Measurements from ENCODE around the gene TXNDC15. TPM values are rescaled to one million over a fixed set of nuclear protein-coding genes. Genes with fewer than 3 reads are reported as not detected.
"Not testable (repeated sequence)": the region's sequence is repeated elsewhere in the genome, so short reads cannot be mapped to it uniquely, and the experiment has no call there.

The TXNDC15 gene
- total RNA-seq, 1 experiment from 2014 or later, result 145 TPM

DNA sequence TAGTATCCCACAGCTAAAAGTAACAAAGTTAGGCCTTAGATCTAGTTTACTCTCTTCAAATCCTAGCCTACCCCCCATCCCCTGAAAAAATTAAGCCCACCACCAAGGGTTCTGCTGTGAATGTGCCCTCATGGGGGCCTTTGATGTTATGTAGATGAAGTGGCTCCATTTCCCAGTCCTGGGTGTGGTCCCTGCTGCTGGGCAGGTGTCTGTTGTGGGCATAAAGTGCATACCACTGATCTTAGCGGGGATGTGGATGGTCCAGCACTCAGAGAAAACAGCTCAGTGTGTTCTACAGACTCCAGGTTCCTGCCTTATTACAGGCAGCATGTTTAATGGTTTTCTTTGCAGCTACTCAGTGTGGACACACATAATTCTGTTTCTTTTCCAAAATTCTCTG, 32.6 kb downstream of the TXNDC15 start:
- in situ Hi-C loops (cut with HindIII; ENCODE audit: low pct_unique_long_range_greater_than_20kb, low sequenced_read_pairs), result no loop called here
- DNase-seq (ENCODE audit: low read depth), result no peak

DNA sequence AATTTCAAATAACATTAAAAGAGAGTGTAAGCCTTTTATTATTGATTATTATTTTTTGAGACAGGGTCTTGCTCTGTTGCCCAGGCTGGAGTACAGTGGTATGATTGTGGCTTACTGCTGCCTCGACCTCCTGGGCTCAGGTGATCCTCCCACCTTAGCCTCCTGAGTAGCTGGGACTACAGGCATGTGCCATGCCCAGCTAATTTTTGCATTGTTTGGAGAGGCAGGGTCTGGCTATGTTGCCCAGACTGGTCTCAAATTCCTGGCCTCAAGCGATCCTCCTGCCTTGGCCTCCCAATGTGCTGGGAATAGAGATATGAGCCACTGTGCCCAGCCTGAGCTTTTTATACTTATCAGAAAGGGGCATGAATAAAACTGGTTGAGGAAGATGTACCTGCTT, 36.6 kb downstream of the TXNDC15 start:
- DNase-seq (ENCODE audit: low read depth); in situ Hi-C loops (cut with HindIII; ENCODE audit: low pct_unique_long_range_greater_than_20kb, low sequenced_read_pairs): not testable (repeated sequence)

DNA sequence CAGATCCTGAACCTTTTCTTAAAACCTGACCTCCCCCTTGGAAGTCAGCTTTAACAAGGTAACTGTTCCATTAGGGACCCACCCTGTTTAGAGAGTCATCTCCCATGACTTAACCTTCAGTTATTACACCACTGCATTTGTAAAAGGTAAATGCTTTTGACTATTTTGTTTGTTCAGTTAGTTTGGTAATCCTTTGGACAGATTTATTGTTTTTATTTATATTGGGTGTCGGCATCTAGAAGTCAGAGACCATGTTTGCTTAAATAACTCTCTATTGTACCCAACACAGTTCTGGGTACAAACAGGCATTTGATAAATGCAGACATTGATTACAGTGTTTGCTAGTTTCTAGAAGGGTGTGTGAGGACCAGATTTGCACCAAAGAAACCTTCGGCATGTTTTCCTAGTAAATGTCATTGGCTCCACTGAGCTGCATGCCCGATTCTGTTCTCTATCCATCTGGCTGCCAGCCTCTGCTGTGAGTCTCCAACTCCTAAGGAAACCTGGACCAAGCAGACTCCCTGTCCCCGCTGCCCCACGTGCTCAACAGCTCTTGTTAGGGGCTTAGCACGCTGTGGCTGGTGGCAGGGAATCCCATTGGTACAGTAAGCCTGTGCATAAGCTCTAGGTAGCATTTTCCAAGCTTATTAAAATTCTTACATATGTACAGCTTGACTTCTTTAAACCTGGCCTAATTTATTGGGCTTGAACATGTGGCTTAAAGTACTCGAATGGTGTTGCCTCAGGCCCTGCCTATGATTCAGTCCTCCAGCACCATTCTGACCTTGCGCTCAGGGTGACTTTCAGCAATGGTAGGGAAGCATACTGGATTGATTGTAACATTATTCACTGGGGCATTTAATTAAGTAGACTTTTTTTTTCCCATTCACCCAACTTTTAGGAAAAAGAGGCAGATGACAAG, 37.4 kb downstream of the TXNDC15 start:
- no peak for DNase-seq (ENCODE audit: low read depth)
- in situ Hi-C loops (cut with HindIII; ENCODE audit: low pct_unique_long_range_greater_than_20kb, low sequenced_read_pairs), result no loop called here

DNA sequence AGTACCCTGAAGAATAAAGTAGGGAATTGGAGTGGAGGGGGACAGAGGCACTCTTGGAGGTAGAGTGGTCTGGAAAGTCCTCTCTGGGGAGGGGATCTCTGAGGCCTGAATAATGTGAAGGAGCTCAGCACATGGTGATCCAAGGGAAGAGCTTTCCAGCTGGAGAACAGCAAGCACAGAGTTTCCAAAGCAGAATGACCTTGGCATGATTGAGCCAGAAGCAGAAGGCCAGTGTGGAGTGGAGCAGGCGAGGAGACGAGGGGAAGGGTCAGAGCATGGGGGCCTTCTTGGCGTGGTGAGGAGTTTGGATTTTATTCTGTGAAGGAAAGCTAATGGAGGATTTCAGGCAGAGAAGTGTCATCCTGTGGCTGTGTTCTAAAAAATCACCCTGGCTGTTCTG, 39.1 kb downstream of the TXNDC15 start:
- in situ Hi-C loops (cut with HindIII; ENCODE audit: low pct_unique_long_range_greater_than_20kb, low sequenced_read_pairs), result no loop called here
- no peak for DNase-seq (ENCODE audit: low read depth)

DNA sequence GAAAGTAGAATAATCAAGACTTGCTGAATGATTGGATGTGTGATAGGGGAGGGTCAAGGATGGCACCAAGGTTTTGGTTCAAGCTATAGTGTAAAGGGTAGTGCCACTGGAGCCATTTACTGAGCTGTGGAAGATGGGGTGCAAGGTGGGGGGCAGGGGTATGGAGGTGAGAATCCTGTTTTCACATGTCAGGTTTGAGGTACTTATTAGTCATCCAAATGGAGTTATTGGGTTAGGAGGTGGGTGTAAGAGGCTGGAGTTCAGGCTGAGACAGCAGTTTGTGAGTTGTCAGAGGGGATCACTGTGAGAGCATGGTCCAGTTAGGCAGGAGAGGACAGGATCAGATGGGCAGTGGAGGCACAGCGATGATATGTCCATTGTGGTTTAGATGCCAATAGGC, 39.6 kb downstream of the TXNDC15 start:
- in situ Hi-C loops (cut with HindIII; ENCODE audit: low pct_unique_long_range_greater_than_20kb, low sequenced_read_pairs), result no loop called here
- DNase-seq (ENCODE audit: low read depth), result no peak

DNA sequence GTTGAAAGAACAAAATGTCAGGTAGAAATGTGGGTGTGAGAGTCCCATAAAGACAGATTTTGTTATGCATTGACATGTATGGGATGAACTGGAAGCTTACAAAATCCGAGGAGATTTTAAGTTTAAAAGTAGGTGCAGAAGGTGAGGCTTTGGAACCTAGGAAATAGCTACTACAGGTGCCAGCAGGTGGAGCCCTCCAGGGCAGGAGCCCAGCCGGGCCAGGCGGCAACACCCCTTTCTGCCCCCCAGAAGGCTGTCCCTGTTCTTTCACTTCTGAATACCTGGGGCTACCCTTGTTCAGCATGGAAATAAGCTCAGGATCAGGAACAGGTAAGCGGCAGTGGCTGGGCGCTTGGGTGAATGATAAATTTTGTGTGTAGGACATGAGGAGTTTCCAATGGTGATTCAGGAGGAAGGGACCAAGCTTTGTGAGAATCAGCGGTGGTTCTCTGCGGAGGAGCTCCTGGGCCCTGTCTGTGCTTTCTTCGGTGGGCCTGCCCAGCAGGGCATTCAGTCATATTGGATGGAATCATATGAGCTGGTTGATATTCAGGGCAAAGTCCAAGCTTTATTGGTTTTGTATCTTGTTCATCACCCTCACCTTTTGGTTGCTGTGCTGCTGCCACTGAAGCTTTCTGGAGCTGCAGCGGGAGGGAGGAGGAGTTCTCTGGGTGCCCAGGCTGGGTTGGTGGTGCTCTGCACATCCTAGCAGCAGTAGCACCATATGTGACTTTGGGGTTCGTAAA, 43.1 kb downstream of the TXNDC15 start:
- no peak for DNase-seq (ENCODE audit: low read depth)
- in situ Hi-C loops (cut with HindIII; ENCODE audit: low pct_unique_long_range_greater_than_20kb, low sequenced_read_pairs), result no loop called here

DNA sequence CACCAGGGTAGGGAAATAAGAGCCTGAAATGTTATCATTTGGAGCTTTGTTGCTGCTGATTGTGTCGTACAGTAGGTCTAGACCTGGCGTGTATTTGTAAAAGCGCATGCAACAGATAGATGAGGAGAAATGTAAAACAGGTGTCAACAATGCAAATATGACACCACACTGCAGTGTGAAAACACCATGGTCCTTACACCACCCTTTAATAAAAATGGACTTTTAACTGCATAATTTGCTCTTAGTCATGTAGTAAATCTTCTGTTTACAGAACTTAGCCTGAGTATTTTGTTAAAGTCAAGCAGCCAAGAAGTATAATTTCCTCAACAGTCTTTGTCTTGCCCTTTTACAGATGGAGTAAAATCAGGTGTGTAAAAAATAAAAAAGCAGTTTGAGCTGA, 44.7 kb downstream of the TXNDC15 start:
- in situ Hi-C loops (cut with HindIII; ENCODE audit: low pct_unique_long_range_greater_than_20kb, low sequenced_read_pairs), result no loop called here
- DNase-seq (ENCODE audit: low read depth), result no peak

DNA sequence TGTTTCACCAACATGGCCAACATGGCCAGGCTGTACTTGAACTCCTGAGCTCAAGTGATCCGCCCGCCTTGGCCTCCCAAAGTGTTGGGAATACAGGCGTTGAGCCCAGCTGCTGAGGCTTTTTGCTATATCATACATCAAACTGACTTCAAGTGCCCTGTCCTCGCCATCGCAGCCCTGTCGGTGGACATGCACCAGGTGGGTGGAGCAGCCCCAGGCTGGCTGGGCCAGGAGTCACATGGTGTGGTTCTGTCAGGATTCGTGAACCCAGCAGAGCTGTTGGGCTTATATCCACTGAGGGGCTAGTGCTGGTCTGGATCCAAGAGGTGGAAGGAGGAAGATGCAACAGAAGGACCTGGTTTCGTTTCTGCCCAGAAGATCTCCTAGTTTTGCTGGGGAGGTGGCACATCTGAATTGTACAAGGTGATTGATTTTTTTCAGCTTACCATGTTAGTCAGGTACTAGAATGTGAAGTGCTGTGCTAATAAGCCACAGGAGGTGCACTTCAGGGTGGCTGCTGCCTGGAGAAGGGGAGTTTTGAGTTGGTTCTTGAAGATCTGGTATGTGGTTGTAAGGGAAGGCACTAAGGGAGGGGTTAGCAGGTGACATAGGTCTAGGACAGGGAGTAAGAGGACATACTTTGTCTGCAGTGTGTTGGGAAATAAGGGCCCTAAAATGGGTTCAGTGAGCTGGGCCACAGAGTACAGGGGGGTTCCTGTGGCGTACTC, 46.8 kb downstream of the TXNDC15 start:
- in situ Hi-C loops (cut with HindIII; ENCODE audit: low pct_unique_long_range_greater_than_20kb, low sequenced_read_pairs), result no loop called here
- DNase-seq (ENCODE audit: low read depth), result no peak

DNA sequence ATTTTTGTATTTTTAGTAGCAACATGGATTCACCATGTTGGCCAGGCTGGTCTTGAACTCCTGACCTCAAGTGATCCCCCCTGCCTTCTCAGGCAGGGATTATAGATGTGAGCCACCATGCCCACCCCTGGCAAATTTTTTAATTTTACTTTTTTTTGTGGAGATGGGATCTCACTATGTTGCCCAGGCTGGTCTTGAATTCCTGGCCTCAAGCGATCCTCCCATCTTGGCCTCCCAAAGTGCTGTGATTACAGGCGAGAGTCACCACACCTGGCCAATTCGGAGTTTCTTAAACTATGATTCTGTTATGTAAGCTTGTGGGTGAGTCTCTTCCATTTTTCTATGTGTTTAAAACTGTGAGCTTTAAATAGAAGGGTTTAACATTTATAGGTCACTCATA, 58.3 kb downstream of the TXNDC15 start:
- in situ Hi-C loops (cut with HindIII; ENCODE audit: low pct_unique_long_range_greater_than_20kb, low sequenced_read_pairs), result no loop called here
- DNase-seq (ENCODE audit: low read depth), result no peak

DNA sequence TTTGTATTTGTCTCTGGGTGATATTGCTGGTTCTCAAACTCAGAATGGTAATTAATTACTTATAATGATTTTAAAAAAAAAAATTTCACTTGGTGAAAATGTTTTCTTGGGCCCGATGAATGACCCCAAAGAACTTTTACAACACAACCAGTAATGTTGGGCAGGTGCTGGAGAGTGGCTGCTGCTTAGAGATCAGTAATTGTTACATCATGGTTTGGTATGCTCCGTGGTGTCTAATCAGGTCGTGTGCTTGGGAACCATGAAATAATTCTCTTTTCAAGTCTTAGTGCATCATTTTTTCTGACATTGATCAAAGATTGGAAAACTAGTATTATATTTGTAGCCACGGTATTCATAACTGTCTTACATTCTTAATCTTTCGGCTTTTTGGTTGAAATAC, 60.0 kb downstream of the TXNDC15 start:
- DNase-seq (ENCODE audit: low read depth), result no peak
- in situ Hi-C loops (cut with HindIII; ENCODE audit: low pct_unique_long_range_greater_than_20kb, low sequenced_read_pairs), result no loop called here

DNA sequence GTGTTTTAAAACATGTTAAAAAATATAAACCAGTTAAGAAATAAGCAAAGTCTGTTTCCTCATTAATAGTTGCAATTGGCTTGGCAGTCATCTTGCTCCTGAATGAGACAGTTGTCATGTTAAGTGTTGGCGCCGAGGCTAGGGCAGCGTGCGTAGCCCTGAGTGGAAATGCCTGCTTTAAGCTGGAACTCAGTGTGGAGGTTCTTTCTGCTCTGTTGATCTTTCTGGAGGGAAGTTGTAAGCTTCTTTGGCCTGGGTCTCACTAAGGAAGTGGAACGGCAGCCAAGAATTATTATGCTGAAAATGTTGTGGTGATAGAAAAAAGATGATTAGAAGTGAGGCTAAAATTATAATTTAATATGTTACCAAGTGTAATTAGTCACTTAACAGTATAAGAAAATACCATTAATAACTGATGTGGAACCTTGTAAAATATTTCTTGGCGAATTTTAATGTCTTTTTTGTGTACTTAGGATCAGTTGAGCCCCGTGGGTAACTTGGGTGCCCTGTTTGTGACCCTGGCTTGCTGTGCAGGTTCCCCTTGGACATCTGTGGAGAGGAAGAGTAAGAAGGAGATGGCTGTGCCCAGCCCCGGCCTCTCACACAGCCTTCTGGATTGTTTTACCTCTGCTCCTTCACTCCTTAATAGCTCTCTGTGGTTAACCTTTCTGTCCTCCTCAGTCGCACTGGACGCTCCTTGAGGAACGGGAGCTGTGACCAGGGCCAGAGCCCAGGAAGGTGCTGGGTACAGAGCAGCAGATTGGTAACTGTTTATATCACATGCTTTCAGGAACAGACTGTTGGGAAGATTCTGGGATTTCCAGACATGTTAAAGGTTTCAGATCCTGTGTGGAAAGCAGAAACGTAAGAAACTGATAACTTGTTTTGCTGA, 61.8 kb downstream of the TXNDC15 start:
- in situ Hi-C loops (cut with HindIII; ENCODE audit: low pct_unique_long_range_greater_than_20kb, low sequenced_read_pairs), result no loop called here

DNA sequence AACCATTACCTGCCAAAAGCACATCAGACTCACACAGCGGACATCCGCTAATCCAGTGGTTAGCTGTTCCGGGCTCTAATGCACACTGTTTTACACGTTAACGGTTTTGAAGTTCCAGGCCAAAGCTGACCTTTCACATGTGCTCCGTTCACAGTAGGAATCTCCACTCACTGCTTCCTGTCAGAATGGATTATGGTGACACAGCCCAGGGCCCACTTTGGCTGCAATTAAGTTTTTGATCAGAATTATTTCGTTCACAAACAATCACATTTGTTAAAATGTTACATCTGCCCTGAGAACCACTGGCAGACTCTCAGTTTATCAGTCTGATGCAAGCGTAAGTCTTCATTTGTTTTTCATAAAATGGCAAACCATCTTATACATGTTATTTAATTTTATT, 63.4 kb downstream of the TXNDC15 start:
- DNase-seq (ENCODE audit: low read depth), result no peak
- in situ Hi-C loops (cut with HindIII; ENCODE audit: low pct_unique_long_range_greater_than_20kb, low sequenced_read_pairs), result no loop called here

More for the DNA sequence above, 61.8 kb downstream of the TXNDC15 start:
- peak; percentile 58 for DNase-seq (ENCODE audit: low read depth)

DNA sequence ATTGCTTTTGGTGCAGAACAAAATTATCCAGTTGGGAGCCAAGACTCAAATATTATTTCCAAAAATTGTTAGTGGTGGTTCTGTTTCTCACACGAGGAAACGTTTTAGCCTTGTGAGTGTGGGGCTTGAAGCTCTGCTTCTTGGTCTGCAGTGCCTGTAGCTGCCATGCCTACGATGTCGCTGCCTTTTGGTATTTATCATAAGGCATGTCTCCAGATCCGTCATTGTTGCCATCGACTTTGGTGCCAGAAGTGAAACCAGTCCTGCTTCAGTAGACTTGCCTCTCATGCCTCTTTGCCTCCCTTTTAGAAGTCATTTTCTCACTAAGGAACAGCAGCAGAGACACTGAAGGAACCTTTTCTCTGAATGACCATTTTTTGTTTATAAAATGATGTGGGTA, 63.9 kb downstream of the TXNDC15 start:
- DNase-seq (ENCODE audit: low read depth), result no peak
- in situ Hi-C loops (cut with HindIII; ENCODE audit: low pct_unique_long_range_greater_than_20kb, low sequenced_read_pairs), result no loop called here

DNA sequence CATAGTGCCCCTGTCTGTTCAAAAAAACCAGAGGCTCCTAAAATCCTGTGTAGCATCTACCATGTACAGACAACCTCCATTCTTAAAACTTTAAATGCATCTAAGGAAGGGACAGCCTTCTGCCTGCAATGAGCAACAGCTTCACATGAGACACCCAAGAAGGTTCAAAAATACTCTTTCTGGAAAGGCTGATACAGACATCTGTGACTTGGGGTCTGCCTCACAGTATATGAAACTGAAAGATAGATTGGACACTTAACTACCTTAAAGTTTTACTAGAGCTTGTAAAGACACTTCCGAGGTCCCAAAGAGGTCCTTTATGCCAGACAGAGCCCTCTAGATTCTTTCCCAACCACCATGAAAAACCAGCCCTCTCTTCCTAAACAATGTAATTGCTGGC, 65.3 kb downstream of the TXNDC15 start:
- in situ Hi-C loops (cut with HindIII; ENCODE audit: low pct_unique_long_range_greater_than_20kb, low sequenced_read_pairs), result no loop called here

DNA sequence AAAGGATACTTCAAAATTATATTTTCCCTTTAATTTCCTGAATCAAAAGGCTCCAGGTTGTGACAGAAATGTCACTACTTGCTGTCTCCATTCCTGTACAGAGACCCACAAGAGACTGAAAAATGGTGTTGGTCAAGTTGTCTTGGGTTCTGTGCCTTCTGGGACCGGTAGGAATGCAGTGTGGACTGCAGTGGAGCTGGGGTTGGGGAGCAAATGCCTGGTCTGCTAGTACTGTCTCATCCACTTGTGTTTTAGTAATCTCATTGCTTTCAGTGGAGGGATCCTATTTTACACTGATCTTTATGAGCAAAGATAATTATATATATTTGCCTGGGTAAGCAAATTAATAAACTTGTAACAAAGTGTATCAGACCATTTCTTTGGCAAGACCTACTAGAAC, 69.4 kb downstream of the TXNDC15 start:
- DNase-seq (ENCODE audit: low read depth), result no peak
- in situ Hi-C loops (cut with HindIII; ENCODE audit: low pct_unique_long_range_greater_than_20kb, low sequenced_read_pairs), result no loop called here

More for the DNA sequence above, 65.3 kb downstream of the TXNDC15 start:
- no peak for DNase-seq (ENCODE audit: low read depth)

DNA sequence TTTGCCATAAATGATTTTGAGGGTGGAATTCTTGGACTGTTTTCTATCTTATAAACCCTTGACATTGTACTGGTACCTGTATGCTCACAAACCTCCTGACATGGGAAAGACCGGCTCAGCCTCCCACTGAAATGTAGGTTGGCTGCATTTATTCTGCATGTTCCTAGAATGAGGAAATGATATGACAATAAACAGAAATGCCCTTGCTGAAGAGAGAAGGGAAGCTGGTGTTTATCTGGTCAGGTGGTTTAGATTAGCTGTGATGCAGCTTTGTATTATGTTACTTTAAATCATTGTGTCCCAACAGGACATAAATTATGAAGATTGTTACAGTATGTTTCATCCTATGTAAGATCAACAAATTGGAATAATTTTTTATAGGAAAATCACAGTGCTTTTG, 70.5 kb downstream of the TXNDC15 start:
- in situ Hi-C loops (cut with HindIII; ENCODE audit: low pct_unique_long_range_greater_than_20kb, low sequenced_read_pairs), result no loop called here
- DNase-seq (ENCODE audit: low read depth), result no peak

DNA sequence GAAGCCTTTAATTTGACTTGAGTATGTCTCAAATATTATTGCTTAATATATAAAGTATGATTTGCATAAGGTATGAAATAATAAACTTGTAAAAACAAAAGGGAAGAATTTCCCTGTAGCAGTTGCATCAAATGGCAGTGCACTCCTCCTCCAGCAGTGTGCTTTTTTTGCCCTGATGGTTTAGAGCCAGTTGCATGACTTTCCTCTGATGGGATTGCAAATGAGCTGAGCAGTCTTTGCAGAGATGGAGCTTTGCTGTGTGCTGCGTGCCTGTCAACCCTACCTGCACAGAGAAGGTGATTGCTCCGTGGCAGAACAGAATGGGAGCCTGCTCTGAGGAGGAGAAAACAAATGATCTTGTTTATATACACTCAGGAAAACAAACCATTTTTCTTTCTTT, 70.9 kb downstream of the TXNDC15 start:
- in situ Hi-C loops (cut with HindIII; ENCODE audit: low pct_unique_long_range_greater_than_20kb, low sequenced_read_pairs), result no loop called here
- DNase-seq (ENCODE audit: low read depth), result no peak

DNA sequence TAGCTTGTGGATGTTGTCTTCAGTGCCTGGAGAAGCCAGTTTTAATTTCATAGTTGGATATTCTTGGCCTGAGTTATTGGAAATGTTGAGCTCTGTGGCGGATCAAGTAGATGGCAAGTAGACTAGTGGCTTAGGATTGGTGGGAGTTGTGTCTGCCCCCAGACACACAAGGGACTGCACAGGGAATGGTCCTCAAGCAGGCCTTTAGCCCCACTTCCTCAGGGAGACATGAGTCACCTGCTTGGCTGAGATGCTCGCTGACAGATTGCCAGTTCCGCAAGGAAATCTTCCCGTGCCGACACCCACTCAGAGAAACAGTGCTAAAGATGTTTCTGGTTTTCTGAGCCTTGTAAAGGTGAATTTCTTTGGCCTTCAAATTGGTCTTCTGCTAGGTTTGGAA, 74.7 kb downstream of the TXNDC15 start:
- DNase-seq (ENCODE audit: low read depth), result no peak
- in situ Hi-C loops (cut with HindIII; ENCODE audit: low pct_unique_long_range_greater_than_20kb, low sequenced_read_pairs), result no loop called here
